ENCODE data around the gene SLC4A5.
"Not testable (repeated sequence)": the region's sequence is repeated elsewhere in the genome, so short reads cannot be mapped to it uniquely, and the experiment has no call there.

The SLC4A5 gene

GRCh38 chr2:74364533-74365505 is 21.6 kb upstream of the SLC4A5 start:
- no peak for DNase-seq (ENCODE audit: low read depth in 3 of 3)

GRCh38 chr2:74361327-74361726 is 18.1 kb upstream of the SLC4A5 start:
- DNase-seq (ENCODE audit: low read depth in 3 of 3), result no peak

GRCh38 chr2:74357627-74358026 is 14.4 kb upstream of the SLC4A5 start:
- DNase-seq (ENCODE audit: low read depth in 3 of 3), result no peak

- no peak for DNase-seq (ENCODE audit: low read depth in 3 of 3)
Measured at GRCh38 chr2:74349889-74350288, 6.7 kb upstream of the SLC4A5 start.

- no peak for DNase-seq (ENCODE audit: low read depth in 3 of 3)
Measured at GRCh38 chr2:74347742-74348141, 4.5 kb upstream of the SLC4A5 start.

GRCh38 chr2:74347303-74347702 is 4.1 kb upstream of the SLC4A5 start:
- no peak for DNase-seq (ENCODE audit: low read depth in 3 of 3)

GRCh38 chr2:74345272-74345943 is 2.2 kb upstream of the SLC4A5 start:
- no peak for DNase-seq (ENCODE audit: low read depth in 3 of 3)

GRCh38 chr2:74336227-74336626 is 7.0 kb downstream of the SLC4A5 start:
- not testable (repeated sequence) for DNase-seq (ENCODE audit: low read depth in 3 of 3)

- DNase-seq (ENCODE audit: low read depth in 3 of 3), result peak; percentile 34 to 74 (median 62)
Measured at GRCh38 chr2:74334931-74335333, 8.3 kb downstream of the SLC4A5 start.

- no peak for DNase-seq (ENCODE audit: low read depth in 3 of 3)
Measured at GRCh38 chr2:74333896-74334586, 9.2 kb downstream of the SLC4A5 start.

- DNase-seq (ENCODE audit: low read depth in 3 of 3), result no peak
Measured at GRCh38 chr2:74333175-74333574, 10.0 kb downstream of the SLC4A5 start.

GRCh38 chr2:74332550-74333174 is 10.6 kb downstream of the SLC4A5 start:
- DNase-seq (ENCODE audit: low read depth in 3 of 3), result no peak

- DNase-seq (ENCODE audit: low read depth in 3 of 3), result no peak
Measured at GRCh38 chr2:74328573-74328972, 14.6 kb downstream of the SLC4A5 start.

- DNase-seq (ENCODE audit: low read depth in 3 of 3), result no peak
Measured at GRCh38 chr2:74328074-74328473, 15.1 kb downstream of the SLC4A5 start.

GRCh38 chr2:74327627-74328026 is 15.6 kb downstream of the SLC4A5 start:
- no peak for DNase-seq (ENCODE audit: low read depth in 3 of 3)

GRCh38 chr2:74327199-74327598 is 16.0 kb downstream of the SLC4A5 start:
- no peak for DNase-seq (ENCODE audit: low read depth in 3 of 3)

GRCh38 chr2:74325815-74326214 is 17.4 kb downstream of the SLC4A5 start:
- no peak for DNase-seq (ENCODE audit: low read depth in 3 of 3)

GRCh38 chr2:74321737-74322136 is 21.5 kb downstream of the SLC4A5 start:
- no peak for DNase-seq (ENCODE audit: low read depth in 3 of 3)

- DNase-seq (ENCODE audit: low read depth in 3 of 3), result no peak
Measured at GRCh38 chr2:74317701-74318100, 25.5 kb downstream of the SLC4A5 start.

GRCh38 chr2:74316627-74317295 is 26.5 kb downstream of the SLC4A5 start:
- DNase-seq (ENCODE audit: low read depth in 3 of 3), result no peak

GRCh38 chr2:74314107-74314506 is 29.1 kb downstream of the SLC4A5 start:
- DNase-seq (ENCODE audit: low read depth in 3 of 3), result no peak

Data from stimulated activated CD4-positive, alpha-beta T cell treated with anti-CD3 and anti-CD28 coated beads, TNF-alpha, amount 100 ng/mL, for 48 hours (primary cell).